ENCODE results near the gene KRT77.

DNA sequence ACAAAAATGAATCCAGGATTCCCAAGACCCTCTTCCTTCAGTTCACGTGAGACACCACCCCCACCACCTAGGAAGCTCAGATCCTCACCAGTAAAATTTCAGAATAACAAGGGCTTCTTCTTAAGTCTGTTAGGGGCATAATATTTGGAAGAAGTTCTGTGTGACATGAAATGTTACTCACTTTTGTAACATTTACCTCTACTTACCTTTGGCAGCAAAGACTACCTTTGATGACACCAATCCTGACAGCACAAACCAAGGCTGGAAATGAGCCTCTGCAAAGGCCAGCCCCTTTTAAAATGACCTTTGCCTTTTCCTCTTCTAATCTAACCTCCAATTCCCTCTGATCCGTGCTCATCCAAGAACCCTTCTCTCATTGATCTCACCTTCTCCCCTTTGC lies 19.4 kb upstream of the KRT77 start:
- TF ChIP-seq, protein P1, sequence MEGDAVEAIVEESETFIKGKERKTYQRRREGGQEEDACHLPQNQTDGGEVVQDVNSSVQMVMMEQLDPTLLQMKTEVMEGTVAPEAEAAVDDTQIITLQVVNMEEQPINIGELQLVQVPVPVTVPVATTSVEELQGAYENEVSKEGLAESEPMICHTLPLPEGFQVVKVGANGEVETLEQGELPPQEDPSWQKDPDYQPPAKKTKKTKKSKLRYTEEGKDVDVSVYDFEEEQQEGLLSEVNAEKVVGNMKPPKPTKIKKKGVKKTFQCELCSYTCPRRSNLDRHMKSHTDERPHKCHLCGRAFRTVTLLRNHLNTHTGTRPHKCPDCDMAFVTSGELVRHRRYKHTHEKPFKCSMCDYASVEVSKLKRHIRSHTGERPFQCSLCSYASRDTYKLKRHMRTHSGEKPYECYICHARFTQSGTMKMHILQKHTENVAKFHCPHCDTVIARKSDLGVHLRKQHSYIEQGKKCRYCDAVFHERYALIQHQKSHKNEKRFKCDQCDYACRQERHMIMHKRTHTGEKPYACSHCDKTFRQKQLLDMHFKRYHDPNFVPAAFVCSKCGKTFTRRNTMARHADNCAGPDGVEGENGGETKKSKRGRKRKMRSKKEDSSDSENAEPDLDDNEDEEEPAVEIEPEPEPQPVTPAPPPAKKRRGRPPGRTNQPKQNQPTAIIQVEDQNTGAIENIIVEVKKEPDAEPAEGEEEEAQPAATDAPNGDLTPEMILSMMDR (IDR thresholded peaks at IDR 0.05), result no peak
- TF ChIP-seq POLR2AphosphoS5 (IDR thresholded peaks at IDR 0.05) (no peak), POLR2A (IDR thresholded peaks at IDR 0.05) (no peak)

All from gastroesophageal sphincter (tissue), 3 donors.